PC-3 (cell line): ENCODE data around the gene RASSF5.

Experiments
- EZH2 ChIP-seq: fragments of 300-600 bp; sonication (generic); IDR thresholded peaks from one replicate; pipeline ENCODE4 v1.6.1; 2017; ENCODE audit warnings: antibody characterized with exemption, mild to moderate bottlenecking, low read length; ENCODE audit not compliant: unreplicated experiment
- TF ChIP-seq, protein P1 (sequence below): fragments of 300-600 bp; sonication (generic); conservative IDR thresholded peaks from 2 replicates; pipeline ENCODE4 v1.5.1; 2017; ENCODE audit warnings: antibody characterized with exemption, low read depth, mild to moderate bottlenecking, low read length

DNA sequence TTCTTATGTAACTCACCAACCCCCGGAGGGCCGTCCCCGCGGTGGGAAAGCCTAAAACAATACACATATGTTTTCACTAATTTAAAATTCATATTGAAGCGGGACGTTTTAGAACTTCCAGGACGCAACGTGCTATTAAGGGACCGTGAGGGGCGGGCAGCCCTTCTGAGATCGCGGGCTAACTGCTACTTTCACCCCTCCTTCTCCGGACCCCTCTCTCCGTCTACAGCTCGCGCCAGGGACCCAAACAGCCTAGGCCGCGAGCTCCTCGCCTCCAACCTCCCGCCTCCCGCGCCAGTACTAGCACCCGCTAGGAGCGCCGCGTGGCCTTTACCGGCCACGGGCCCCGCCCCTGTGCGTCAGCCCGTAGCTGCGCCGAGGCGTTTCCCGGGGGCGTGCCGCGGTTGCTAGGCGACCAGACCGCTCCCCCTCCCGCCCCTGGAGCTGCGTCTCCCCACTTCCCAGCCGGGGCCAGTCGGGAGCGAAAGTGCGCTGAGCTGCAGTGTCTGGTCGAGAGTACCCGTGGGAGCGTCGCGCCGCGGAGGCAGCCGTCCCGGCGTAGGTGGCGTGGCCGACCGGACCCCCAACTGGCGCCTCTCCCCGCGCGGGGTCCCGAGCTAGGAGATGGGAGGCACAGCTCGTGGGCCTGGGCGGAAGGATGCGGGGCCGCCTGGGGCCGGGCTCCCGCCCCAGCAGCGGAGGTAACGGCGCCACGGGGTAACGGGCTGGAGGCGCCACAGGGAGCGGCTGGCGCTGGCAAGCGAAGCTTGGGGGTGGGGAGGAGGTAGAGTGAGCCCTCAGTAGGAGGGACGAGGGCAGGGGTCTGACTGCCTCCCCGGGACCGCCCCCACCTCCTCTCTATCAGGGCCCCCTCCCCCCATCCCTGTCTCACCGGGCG, 128.0 kb downstream of the RASSF5 start, which contains the start of gene DYRK3:
- TF ChIP-seq, protein P1, sequence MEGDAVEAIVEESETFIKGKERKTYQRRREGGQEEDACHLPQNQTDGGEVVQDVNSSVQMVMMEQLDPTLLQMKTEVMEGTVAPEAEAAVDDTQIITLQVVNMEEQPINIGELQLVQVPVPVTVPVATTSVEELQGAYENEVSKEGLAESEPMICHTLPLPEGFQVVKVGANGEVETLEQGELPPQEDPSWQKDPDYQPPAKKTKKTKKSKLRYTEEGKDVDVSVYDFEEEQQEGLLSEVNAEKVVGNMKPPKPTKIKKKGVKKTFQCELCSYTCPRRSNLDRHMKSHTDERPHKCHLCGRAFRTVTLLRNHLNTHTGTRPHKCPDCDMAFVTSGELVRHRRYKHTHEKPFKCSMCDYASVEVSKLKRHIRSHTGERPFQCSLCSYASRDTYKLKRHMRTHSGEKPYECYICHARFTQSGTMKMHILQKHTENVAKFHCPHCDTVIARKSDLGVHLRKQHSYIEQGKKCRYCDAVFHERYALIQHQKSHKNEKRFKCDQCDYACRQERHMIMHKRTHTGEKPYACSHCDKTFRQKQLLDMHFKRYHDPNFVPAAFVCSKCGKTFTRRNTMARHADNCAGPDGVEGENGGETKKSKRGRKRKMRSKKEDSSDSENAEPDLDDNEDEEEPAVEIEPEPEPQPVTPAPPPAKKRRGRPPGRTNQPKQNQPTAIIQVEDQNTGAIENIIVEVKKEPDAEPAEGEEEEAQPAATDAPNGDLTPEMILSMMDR: no peak
- TF ChIP-seq EZH2: no peak
